Neutrophil (primary cell): ENCODE data around the gene TMEM218.

ENCODE experiments used
- H3K27ac ChIP-seq: fragments of 200-600 bp; sonication (generic); 2 replicates; pipeline ENCODE4 v1.5.1; 2016; ENCODE audit warnings: mild to moderate bottlenecking, moderate library complexity
- H3K27me3 ChIP-seq: fragments of 200-600 bp; sonication (generic); 2 replicates; pipeline ENCODE4 v1.6.0; 2016; ENCODE audit warnings: mild to moderate bottlenecking
- H3K36me3 ChIP-seq: fragments of 200-600 bp; sonication (generic); 2 replicates; pipeline ENCODE4 v1.5.1; 2017
- H3K4me1 ChIP-seq, 2 experiments: fragments of 200-600 bp in 1 of 2; sonication (generic) in 1 of 2; 1 replicate in 1 of 2; 2 replicates in 1 of 2; pipeline versions ENCODE4 v1.5.1 to v1.6.1; 2013 to 2016; ENCODE audit warnings: low read depth in 1 of 2, low read length in 1 of 2, mild to moderate bottlenecking in 1 of 2, moderate library complexity in 1 of 2; ENCODE audit not compliant: control insufficient read depth in 1 of 2, insufficient read depth in 1 of 2
- H3K4me3 ChIP-seq, 2 experiments: fragments of 200-600 bp in 1 of 2; sonication (generic) in 1 of 2; 1 replicate in 1 of 2; 2 replicates in 1 of 2; pipeline ENCODE4 v1.5.1; 2013 to 2016; ENCODE audit warnings: low read depth in 1 of 2, low read length in 1 of 2, mild to moderate bottlenecking in 1 of 2, moderate library complexity in 1 of 2
- H3K9me3 ChIP-seq: fragments of 200-600 bp; sonication (generic); 2 replicates; pipeline ENCODE4 v1.5.1; 2016
- CTCF ChIP-seq: fragments of 200-600 bp; sonication (generic); IDR thresholded peaks from 2 replicates; pipeline ENCODE4 v1.5.1; 2016; ENCODE audit warnings: antibody characterized with exemption

TMEM218 gene

GRCh38 chr11:125114518-125114917, 3.1 kb upstream of the TMEM218 start:
- H3K27ac ChIP-seq, result no peak overlapping the region
- H3K36me3 ChIP-seq, result no peaks in the 10 kb centered on the region
- TF ChIP-seq CTCF, result no peak
- no peaks in the 10 kb centered on the region for H3K9me3 ChIP-seq
- peaks cover 43% of the 10 kb centered on the region for H3K27me3 ChIP-seq
- peaks cover 15 to 17% of the 10 kb centered on the region in 2 experiments for H3K4me1 ChIP-seq
- no peak overlapping the region for H3K4me3 ChIP-seq

- Histone ChIP-seq H3K27me3 (peaks cover 29% of the 10 kb centered on the region), H3K27ac (peak overlapping the region; percentile 85), H3K4me1 (peaks cover 15 to 17% of the 10 kb centered on the region in 2 experiments), H3K4me3 (peak overlapping the region; percentile 83 to 88), H3K9me3 (no peaks in the 10 kb centered on the region), H3K36me3 (no peaks in the 10 kb centered on the region)
- no peak for TF ChIP-seq CTCF
Measured at GRCh38 chr11:125112208-125112604, 780 bp upstream of the TMEM218 start.

- Histone ChIP-seq H3K36me3 (no peaks in the 10 kb centered on the region), H3K4me1 (peaks cover 15 to 17% of the 10 kb centered on the region in 2 experiments), H3K27ac (peak overlapping the region; percentile 85), H3K4me3 (peak overlapping the region; percentile 83 to 88), H3K9me3 (no peaks in the 10 kb centered on the region), H3K27me3 (peaks cover 16% of the 10 kb centered on the region)
- no peak for TF ChIP-seq CTCF
Measured at GRCh38 chr11:125111001-125111342, 454 bp downstream of the TMEM218 start.

- peak overlapping the region; percentile 85 for H3K27ac ChIP-seq
Measured at GRCh38 chr11:125110506-125110905, 920 bp downstream of the TMEM218 start.

GRCh38 chr11:125108469-125108868, 3.0 kb downstream of the TMEM218 start:
- Histone ChIP-seq H3K27me3 (no peaks in the 10 kb centered on the region), H3K9me3 (no peaks in the 10 kb centered on the region), H3K4me3 (no peak overlapping the region), H3K4me1 (peaks cover 15 to 17% of the 10 kb centered on the region in 2 experiments), H3K36me3 (no peaks in the 10 kb centered on the region), H3K27ac (no peak overlapping the region)
- TF ChIP-seq CTCF, result no peak

More at GRCh38 chr11:125110506-125110905, 920 bp downstream of the TMEM218 start:
- H3K27me3 ChIP-seq, result peaks cover 12% of the 10 kb centered on the region
- H3K4me1 ChIP-seq, result peaks cover 15 to 17% of the 10 kb centered on the region in 2 experiments
- H3K36me3 ChIP-seq, result no peaks in the 10 kb centered on the region
- H3K9me3 ChIP-seq, result no peaks in the 10 kb centered on the region
- no peak for TF ChIP-seq CTCF
- H3K4me3 ChIP-seq, result peak overlapping the region; percentile 83 to 88

- Histone ChIP-seq H3K27me3 (no peaks in the 10 kb centered on the region), H3K36me3 (peaks cover 10% of the 10 kb centered on the region), H3K9me3 (no peaks in the 10 kb centered on the region), H3K4me3 (no peak overlapping the region), H3K4me1 (peaks cover 7 to 9% of the 10 kb centered on the region in 2 experiments), H3K27ac (no peak overlapping the region)
- TF ChIP-seq CTCF, result no peak
Measured at GRCh38 chr11:125105926-125106325, 5.5 kb downstream of the TMEM218 start.
